GM23248 (cell line): ENCODE measurements around the gene COL16A1. TPM values are rescaled to one million over a fixed set of nuclear protein-coding genes. Genes with fewer than 3 reads are reported as not detected.

ENCODE experiments used
- DNase-seq: peaks from one replicate; pipeline ENCODE4 v3.0.0-alpha.2; 2015
- H2AFZ ChIP-seq: fragments of 200-600 bp; sonication (generic); 2 replicates; pipeline ENCODE4 v1.6.1; 2016; ENCODE audit warnings: antibody characterized with exemption
- H3F3A ChIP-seq: fragments of 200-600 bp; sonication (generic); 2 replicates; pipeline ENCODE4 v1.6.1; 2016; ENCODE audit warnings: mild to moderate bottlenecking, antibody characterized with exemption, mixed run types; ENCODE audit not compliant: insufficient read depth
- H3K27ac ChIP-seq: fragments of 200-600 bp; sonication (generic); 2 replicates; pipeline ENCODE4 v1.5.1; 2016; ENCODE audit warnings: mild to moderate bottlenecking
- H3K27me3 ChIP-seq: fragments of 200-600 bp; sonication (generic); replicated peaks from 2 replicates; pipeline ENCODE4 v1.6.1; 2016; ENCODE audit warnings: mild to moderate bottlenecking; ENCODE audit not compliant: insufficient read depth
- H3K36me3 ChIP-seq: fragments of 200-600 bp; sonication (generic); 2 replicates; pipeline ENCODE4 v1.6.1; 2016; ENCODE audit warnings: low read depth, mild to moderate bottlenecking
- H3K4me1 ChIP-seq: fragments of 200-600 bp; sonication (generic); 2 replicates; pipeline ENCODE4 v1.6.1; 2016; ENCODE audit warnings: mild to moderate bottlenecking; ENCODE audit not compliant: insufficient read depth
- H3K4me2 ChIP-seq: fragments of 200-600 bp; sonication (generic); one replicate; pipeline ENCODE4 v1.6.1; 2016; ENCODE audit warnings: mild to moderate bottlenecking; ENCODE audit not compliant: unreplicated experiment
- H3K4me3 ChIP-seq: fragments of 200-600 bp; sonication (generic); 2 replicates; pipeline ENCODE4 v1.5.1; 2016; ENCODE audit warnings: mild to moderate bottlenecking
- H3K79me2 ChIP-seq: fragments of 200-600 bp; sonication (generic); 2 replicates; pipeline ENCODE4 v1.6.1; 2016; ENCODE audit warnings: mild to moderate bottlenecking; ENCODE audit not compliant: insufficient read depth
- H3K9ac ChIP-seq: fragments of 200-600 bp; sonication (generic); 2 replicates; pipeline ENCODE4 v1.6.1; 2016; ENCODE audit warnings: mild to moderate bottlenecking
- H3K9me2 ChIP-seq: fragments of 200-600 bp; sonication (generic); 2 replicates; pipeline ENCODE4 v1.6.1; 2016; ENCODE audit warnings: mixed run types, mild to moderate bottlenecking, moderate library complexity; ENCODE audit not compliant: insufficient read depth
- H3K9me3 ChIP-seq: fragments of 200-600 bp; sonication (generic); one replicate; pipeline ENCODE4 v1.6.1; 2017; ENCODE audit warnings: low read depth
- H4K20me1 ChIP-seq: fragments of 200-600 bp; sonication (generic); 2 replicates; pipeline ENCODE4 v1.6.0; 2016; ENCODE audit not compliant: insufficient read depth
- EZH2 ChIP-seq: fragments of 200-600 bp; sonication (generic); IDR thresholded peaks from 2 replicates; pipeline ENCODE4 v1.6.1; 2018; ENCODE audit warnings: antibody characterized with exemption, mild to moderate bottlenecking; ENCODE audit not compliant: insufficient read depth, poor library complexity, severe bottlenecking
- EZH2phosphoT487 ChIP-seq: fragments of 200-600 bp; sonication (generic); IDR thresholded peaks from 2 replicates; pipeline ENCODE4 v1.6.1; 2018; ENCODE audit warnings: antibody characterized with exemption, moderate library complexity, mild to moderate bottlenecking, low read depth; ENCODE audit not compliant: insufficient read depth
- WGBS, 2 experiments: methylation state at CpG; one replicate each; pipeline ENCODE4 v1.1.6; 2015 to 2017; ENCODE audit warnings: low lambda C conversion rate in 2 of 2, low coverage in 1 of 2; ENCODE audit errors: missing lambda C conversion rate in 2 of 2; 5-methylcytosine and 5-hydroxymethylcytosine counted together
- in situ Hi-C: fragments of 300-500 bp; cut with MboI; formaldehyde crosslinking; loops from 2 replicates; pipeline ENCODE4 v1.15.0; 2020
- polyA plus RNA-seq: library from polyadenylated mRNA; unstranded; fragments of >200 nt; fragmentation: Nextera tagmentation; extraction: Ambion mirVana; gene quantifications from 2 replicates; pipeline ENCODE4 v1.2.1, GENCODE V29; 2016
- total RNA-seq: library from RNA; depleted of rRNA; stranded (reverse); fragments of >200 nt; shearing (Covaris generic); gene quantifications from 2 replicates; pipeline ENCODE4 v1.2.3, GENCODE V29; 2014

Gene COL16A1
- total and polyA plus RNA-seq, 2 experiments from 2014 or later, result 67.3 to 247 TPM

GRCh38 chr1:31654474-31654776, 49.4 kb downstream of the COL16A1 start:
- WGBS, 2 experiments, result 87 to 90% methylated on average over 5 of the region's 5 CpGs
- no peak for TF ChIP-seq EZH2phosphoT487
- TF ChIP-seq EZH2, result no peak
- Histone ChIP-seq H3K4me3 (no peak overlapping the region), H3K36me3 (peaks cover 26% of the 10 kb centered on the region; the same call in 1 of the 2 replicates), H3K9me3 (no peaks in the 10 kb centered on the region), H3K27me3 (no peaks in the 10 kb centered on the region), H3K79me2 (no peaks in the 10 kb centered on the region), H3K4me2 (no peak overlapping the region), H3K27ac (no peak overlapping the region), H3K4me1 (no peaks in the 10 kb centered on the region), H3K9me2 (no peaks in the 10 kb centered on the region), H4K20me1 (no peaks in the 10 kb centered on the region), H2AFZ (no peak overlapping the region), H3K9ac (no peak overlapping the region), H3F3A (peaks cover 11% of the 10 kb centered on the region)
- in situ Hi-C loops, result loop anchor here (25.0 kb wide), 1 partner anchor 308 kb away; no protein-coding TSS in a partner anchor
- no peak for DNase-seq

GRCh38 chr1:31653717-31654473, 49.9 kb downstream of the COL16A1 start:
- Histone ChIP-seq H3K4me1 (no peaks in the 10 kb centered on the region), H3K4me3 (no peak overlapping the region), H3K27me3 (no peaks in the 10 kb centered on the region), H3K9me2 (no peaks in the 10 kb centered on the region), H3K27ac (no peak overlapping the region), H3F3A (peaks cover 11% of the 10 kb centered on the region), H3K36me3 (peaks cover 26% of the 10 kb centered on the region; the same call in 1 of the 2 replicates), H3K9me3 (no peaks in the 10 kb centered on the region), H2AFZ (no peak overlapping the region), H3K9ac (no peak overlapping the region), H4K20me1 (no peaks in the 10 kb centered on the region), H3K4me2 (no peak overlapping the region), H3K79me2 (no peaks in the 10 kb centered on the region)
- no peak for TF ChIP-seq EZH2phosphoT487
- no peak for TF ChIP-seq EZH2
- 92% methylated on average over 11 to 12 of the region's 12 CpGs for WGBS, 2 experiments
- in situ Hi-C loops, result loop anchor here (25.0 kb wide), 1 partner anchor 308 kb away; no protein-coding TSS in a partner anchor
- DNase-seq, result no peak

- 64 to 65% methylated on average over 4 of the region's 4 CpGs for WGBS, 2 experiments
- peaks cover 23% of the 10 kb centered on the region; the same call in 1 of the 2 replicates for H3K36me3 ChIP-seq
- no peaks in the 10 kb centered on the region for H3K79me2 ChIP-seq
- no peak for TF ChIP-seq EZH2phosphoT487
- TF ChIP-seq EZH2, result no peak
- H3K9ac ChIP-seq, result no peak overlapping the region
- H3K4me2 ChIP-seq, result no peak overlapping the region
- in situ Hi-C loops, result loop anchor here (25.0 kb wide), 1 partner anchor 309 kb away; no protein-coding TSS in a partner anchor
- H2AFZ ChIP-seq, result no peak overlapping the region
- no peaks in the 10 kb centered on the region for H4K20me1 ChIP-seq
- H3K4me3 ChIP-seq, result no peak overlapping the region
- no peaks in the 10 kb centered on the region for H3K9me2 ChIP-seq
- no peaks in the 10 kb centered on the region for H3K9me3 ChIP-seq
- H3K27me3 ChIP-seq, result no peaks in the 10 kb centered on the region
- peaks cover 11% of the 10 kb centered on the region for H3F3A ChIP-seq
- no peak overlapping the region for H3K27ac ChIP-seq
- 0 out of 2 replicates have a peak, but pooled peaks cover 7% of the 10 kb centered on the region for H3K4me1 ChIP-seq
- no peak for DNase-seq
These were observed 50.8 kb downstream of the COL16A1 start for GRCh38 chr1:31652891-31653499.

GRCh38 chr1:31651766-31652165, 52.1 kb downstream of the COL16A1 start:
- in situ Hi-C loops, result loop anchor here (25.0 kb wide), 1 partner anchor 311 kb away; no protein-coding TSS in a partner anchor
- H3K27ac ChIP-seq, result no peak overlapping the region

More at GRCh38 chr1:31651766-31652165, 52.1 kb downstream of the COL16A1 start:
- DNase-seq, result no peak
- Histone ChIP-seq H3K79me2 (no peaks in the 10 kb centered on the region), H4K20me1 (no peaks in the 10 kb centered on the region), H3K4me1 (peaks cover 7% of the 10 kb centered on the region; the same call in 1 of the 2 replicates), H3F3A (peaks cover 13% of the 10 kb centered on the region), H3K9ac (no peak overlapping the region), H3K4me2 (no peak overlapping the region), H3K27me3 (no peaks in the 10 kb centered on the region), H2AFZ (no peak overlapping the region), H3K9me3 (no peaks in the 10 kb centered on the region), H3K36me3 (peaks cover 19% of the 10 kb centered on the region; the same call in 1 of the 2 replicates), H3K9me2 (no peaks in the 10 kb centered on the region), H3K4me3 (no peak overlapping the region)
- 72 to 73% methylated on average over 6 of the region's 6 CpGs for WGBS, 2 experiments
- TF ChIP-seq EZH2phosphoT487 (no peak), EZH2 (no peak)
